Left renal pelvis (tissue), 4 donors: ENCODE measurements around the gene NOC2L. TPM values are rescaled to one million over a fixed set of nuclear protein-coding genes. Genes with fewer than 3 reads are reported as not detected.

Experiments used
- DNase-seq, 4 donors: peaks; one replicate each; pipeline ENCODE4 v3.0.0-alpha.2; 2013; ENCODE audit warnings: low read depth in 4 of 4, low spot score in 3 of 4
- polyA plus RNA-seq, 4 donors: library from polyadenylated mRNA; unstranded; fragments of 120-200 nt; gene quantifications; one replicate each; pipeline ENCODE4 v1.2.1, GENCODE V29; 2013; ENCODE audit not compliant: insufficient read length in 4 of 4

The NOC2L gene
- polyA plus RNA-seq, 4 donors, result 37.7 to 67.3 (median 56.9) TPM

- DNase-seq, result no peak
Measured at GRCh38 chr1:934991-935750, 23.9 kb downstream of the NOC2L start.

GRCh38 chr1:933603-933940 is 25.5 kb downstream of the NOC2L start:
- DNase-seq, result no peak

GRCh38 chr1:932776-933602 is 26.1 kb downstream of the NOC2L start:
- DNase-seq, result no peak

GRCh38 chr1:932173-932510 is 26.9 kb downstream of the NOC2L start:
- no peak for DNase-seq

GRCh38 chr1:931380-932172 is 27.5 kb downstream of the NOC2L start:
- DNase-seq, result no peak

- no peak for DNase-seq
Measured at GRCh38 chr1:930633-931138, 28.4 kb downstream of the NOC2L start.

GRCh38 chr1:929712-930632 is 29.1 kb downstream of the NOC2L start:
- no peak for DNase-seq

- DNase-seq, result no peak
Measured at GRCh38 chr1:928825-929661, 30.0 kb downstream of the NOC2L start.

GRCh38 chr1:927748-928147 is 31.3 kb downstream of the NOC2L start:
- no peak for DNase-seq

- DNase-seq, result no peak
Measured at GRCh38 chr1:927234-927633, 31.8 kb downstream of the NOC2L start.

- no peak for DNase-seq
Measured at GRCh38 chr1:925561-926421, 33.3 kb downstream of the NOC2L start.

GRCh38 chr1:924656-925560 is 34.1 kb downstream of the NOC2L start:
- no peak for DNase-seq

- DNase-seq, result no peak
Measured at GRCh38 chr1:923991-924655, 34.9 kb downstream of the NOC2L start.

- DNase-seq, result peak in 2 of 4 donors; percentile 83 to 85
Measured at GRCh38 chr1:923131-923990, 35.7 kb downstream of the NOC2L start, which contains the start of gene SAMD11. TSS of gene SAMD11 (plus strand) at chr1:923923. CDS start at chr1:924432, 509 bp downstream.

GRCh38 chr1:921011-921837 is 37.8 kb downstream of the NOC2L start:
- peak in 2 of 4 donors; percentile 86 to 90 for DNase-seq
